Measurements from ENCODE around the gene TMEM94.

TMEM94 gene

DNA sequence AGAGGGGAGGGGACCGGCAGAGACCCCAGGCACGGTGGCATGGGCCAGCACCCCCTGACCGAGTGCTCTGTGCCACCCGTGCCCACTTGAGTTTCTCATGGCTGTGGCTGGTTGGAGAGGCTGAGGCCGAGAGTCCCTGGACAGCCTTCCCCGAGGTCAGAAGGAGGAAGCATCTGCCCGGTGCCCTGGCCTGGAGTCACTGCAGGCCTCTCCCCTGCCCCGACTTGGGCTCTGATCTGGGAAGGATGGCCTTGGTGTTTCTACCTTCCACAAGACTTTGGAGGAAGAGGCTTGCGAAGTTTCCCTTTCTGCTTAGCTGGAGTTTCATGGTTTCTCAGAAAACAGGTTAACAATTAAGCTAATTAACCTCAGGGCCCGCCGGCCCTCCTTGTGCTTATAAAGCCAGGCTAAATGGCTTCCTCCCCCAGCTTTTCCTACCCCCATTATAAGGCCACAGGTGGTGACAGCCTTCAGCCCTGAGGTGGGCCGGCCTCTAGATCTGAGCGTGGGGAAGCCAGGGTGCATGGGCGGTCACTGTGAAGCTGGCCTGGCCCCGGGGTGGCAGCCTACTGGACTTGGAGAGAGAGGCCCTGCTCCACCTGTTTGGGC is 86.4 kb downstream of the TMEM94 start:
- no peak overlapping the region for H3K23ac ChIP-seq (ENCODE audit: low read length)
- H3K79me2 ChIP-seq (ENCODE audit: control insufficient read depth, insufficient read depth, low read length, poor library complexity): no peaks in the 10 kb centered on the region
- H3K36me3 ChIP-seq (ENCODE audit: control insufficient read depth in 1 of 2, insufficient read depth in 2 of 2, low read length in 2 of 2): peaks cover 0 to 2% of the 10 kb centered on the region in 2 experiments
- H4K8ac ChIP-seq (ENCODE audit: low read depth, low read length): no peak overlapping the region
- H3K27ac ChIP-seq (ENCODE audit: low read depth, low read length): no peak overlapping the region
- no peak overlapping the region for H3K4ac ChIP-seq (ENCODE audit: low read depth, low read length)
- no peak overlapping the region for H3K14ac ChIP-seq (ENCODE audit: low read length)
- H3K4me3 ChIP-seq (ENCODE audit: low read depth, low read length): no peak overlapping the region
- H3K9ac ChIP-seq (ENCODE audit: low read length): no peak overlapping the region
- H2AFZ ChIP-seq (ENCODE audit: insufficient read depth, low read length, poor library complexity): no peak overlapping the region
- H4K91ac ChIP-seq (ENCODE audit: low read depth, low read length): no peak overlapping the region
- no peaks in the 10 kb centered on the region for H3K27me3 ChIP-seq (ENCODE audit: insufficient read depth, low read length)
- peaks cover 5% of the 10 kb centered on the region for H3K79me1 ChIP-seq (ENCODE audit: low read length)
- no peak overlapping the region for H2BK12ac ChIP-seq (ENCODE audit: low read length)
- no peak overlapping the region for H2BK5ac ChIP-seq (ENCODE audit: low read depth, low read length, poor library complexity)
- H4K12ac ChIP-seq (ENCODE audit: low read depth, low read length): no peak overlapping the region
- WGBS (ENCODE audit: extremely low coverage, insufficient coverage, insufficient read length): no CpG with 5 or more reads among the region's 15 CpGs
- no peak overlapping the region for H2BK120ac ChIP-seq (ENCODE audit: insufficient read depth, low read length, poor library complexity)
- H3K4me2 ChIP-seq (ENCODE audit: low read length): no peak overlapping the region
- H3K9me3 ChIP-seq (ENCODE audit: insufficient read depth, low read depth, low read length): peaks cover 2% of the 10 kb centered on the region
- peaks cover 16 to 44% of the 10 kb centered on the region in 2 experiments for H3K4me1 ChIP-seq (ENCODE audit: control insufficient read depth in 1 of 2, insufficient read depth in 2 of 2, low read length in 2 of 2)
- no peak for DNase-seq
- H3K18ac ChIP-seq (ENCODE audit: low read length): peak overlapping the region; percentile 15
- H2AK5ac ChIP-seq (ENCODE audit: low read length): no peak overlapping the region

DNA sequence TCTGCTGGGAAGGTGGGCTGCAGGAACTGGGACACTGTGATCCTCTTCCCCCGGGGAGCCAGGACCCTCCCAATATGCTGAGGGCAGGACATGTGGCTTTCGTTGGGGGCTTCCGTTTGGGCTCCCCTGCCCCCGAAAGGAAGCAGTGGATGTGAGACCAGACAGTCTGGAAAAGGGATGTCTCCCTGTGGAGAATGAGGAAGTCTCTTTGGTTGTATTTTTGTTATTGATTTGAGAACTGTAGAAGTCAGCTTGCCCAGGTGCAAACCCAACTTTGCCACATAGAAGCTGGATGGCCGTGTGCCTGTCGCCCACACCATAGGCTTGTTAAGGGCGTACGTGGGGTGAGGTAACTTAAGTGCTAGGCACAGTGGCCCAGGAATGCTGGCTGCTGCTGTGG is 87.8 kb downstream of the TMEM94 start:
- Histone ChIP-seq H3K9me3 (ENCODE audit: insufficient read depth, low read depth, low read length) (peaks cover 2% of the 10 kb centered on the region), H4K8ac (ENCODE audit: low read depth, low read length) (no peak overlapping the region), H3K79me2 (ENCODE audit: control insufficient read depth, insufficient read depth, low read length, poor library complexity) (no peaks in the 10 kb centered on the region), H4K91ac (ENCODE audit: low read depth, low read length) (peak overlapping the region; percentile 1), H2AK5ac (ENCODE audit: low read length) (no peak overlapping the region), H3K27me3 (ENCODE audit: insufficient read depth, low read length) (no peaks in the 10 kb centered on the region), H3K4me3 (ENCODE audit: low read depth, low read length) (no peak overlapping the region), H3K23ac (ENCODE audit: low read length) (no peak overlapping the region), H3K36me3 (ENCODE audit: control insufficient read depth in 1 of 2, insufficient read depth in 2 of 2, low read length in 2 of 2) (peaks cover 0 to 2% of the 10 kb centered on the region in 2 experiments), H3K18ac (ENCODE audit: low read length) (no peak overlapping the region), H3K79me1 (ENCODE audit: low read length) (peaks cover 7% of the 10 kb centered on the region), H4K12ac (ENCODE audit: low read depth, low read length) (no peak overlapping the region), H3K4ac (ENCODE audit: low read depth, low read length) (no peak overlapping the region), H2BK120ac (ENCODE audit: insufficient read depth, low read length, poor library complexity) (no peak overlapping the region), H2BK5ac (ENCODE audit: low read depth, low read length, poor library complexity) (no peak overlapping the region), H2AFZ (ENCODE audit: insufficient read depth, low read length, poor library complexity) (no peak overlapping the region), H3K14ac (ENCODE audit: low read length) (no peak overlapping the region), H3K4me1 (ENCODE audit: control insufficient read depth in 1 of 2, insufficient read depth in 2 of 2, low read length in 2 of 2) (peaks cover 21 to 49% of the 10 kb centered on the region in 2 experiments), H3K4me2 (ENCODE audit: low read length) (no peak overlapping the region), H2BK12ac (ENCODE audit: low read length) (no peak overlapping the region), H3K27ac (ENCODE audit: low read depth, low read length) (no peak overlapping the region), H3K9ac (ENCODE audit: low read length) (no peak overlapping the region)
- no CpG with 5 or more reads among the region's 8 CpGs for WGBS (ENCODE audit: extremely low coverage, insufficient coverage, insufficient read length)
- DNase-seq: no peak

DNA sequence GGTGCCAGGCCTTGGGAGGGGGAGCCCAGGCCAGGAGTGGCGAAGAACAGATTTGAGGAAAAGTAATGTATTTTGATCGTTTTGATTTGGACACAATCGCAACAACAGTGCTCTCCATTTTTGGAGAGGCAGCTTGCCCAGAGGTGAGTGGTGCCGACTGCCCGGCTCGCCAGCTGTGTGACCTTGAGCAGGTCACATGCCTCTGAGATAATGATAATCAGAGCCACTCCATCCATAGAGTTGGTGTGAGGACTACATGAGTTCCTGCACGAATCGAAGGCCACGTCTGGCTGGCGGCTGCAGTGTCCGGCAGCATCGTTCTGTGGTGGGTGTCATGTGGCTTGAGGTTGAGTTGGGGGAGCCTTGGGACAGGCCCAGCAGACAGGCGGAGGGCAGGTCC is 89.7 kb downstream of the TMEM94 start:
- peaks cover 19 to 51% of the 10 kb centered on the region in 2 experiments for H3K4me1 ChIP-seq (ENCODE audit: control insufficient read depth in 1 of 2, insufficient read depth in 2 of 2, low read length in 2 of 2)
- H2AK5ac ChIP-seq (ENCODE audit: low read length): no peak overlapping the region
- H3K23ac ChIP-seq (ENCODE audit: low read length): no peak overlapping the region
- no peak overlapping the region for H2BK5ac ChIP-seq (ENCODE audit: low read depth, low read length, poor library complexity)
- no peak overlapping the region for H4K91ac ChIP-seq (ENCODE audit: low read depth, low read length)
- no peak overlapping the region for H4K12ac ChIP-seq (ENCODE audit: low read depth, low read length)
- no peaks in the 10 kb centered on the region for H3K9me3 ChIP-seq (ENCODE audit: insufficient read depth, low read depth, low read length)
- no peak overlapping the region for H3K14ac ChIP-seq (ENCODE audit: low read length)
- no peak overlapping the region for H4K8ac ChIP-seq (ENCODE audit: low read depth, low read length)
- no peak overlapping the region for H3K27ac ChIP-seq (ENCODE audit: low read depth, low read length)
- no peak overlapping the region for H3K4me3 ChIP-seq (ENCODE audit: low read depth, low read length)
- peaks cover 7% of the 10 kb centered on the region for H3K79me1 ChIP-seq (ENCODE audit: low read length)
- H3K4ac ChIP-seq (ENCODE audit: low read depth, low read length): no peak overlapping the region
- no peak overlapping the region for H3K9ac ChIP-seq (ENCODE audit: low read length)
- no peaks in the 10 kb centered on the region for H3K79me2 ChIP-seq (ENCODE audit: control insufficient read depth, insufficient read depth, low read length, poor library complexity)
- H2BK120ac ChIP-seq (ENCODE audit: insufficient read depth, low read length, poor library complexity): no peak overlapping the region
- no peaks in the 10 kb centered on the region for H3K36me3 ChIP-seq (ENCODE audit: control insufficient read depth in 1 of 2, insufficient read depth in 2 of 2, low read length in 2 of 2)
- no peak overlapping the region for H3K4me2 ChIP-seq (ENCODE audit: low read length)
- no peaks in the 10 kb centered on the region for H3K27me3 ChIP-seq (ENCODE audit: insufficient read depth, low read length)
- no peak overlapping the region for H2BK12ac ChIP-seq (ENCODE audit: low read length)
- no CpG with 5 or more reads among the region's 13 CpGs for WGBS (ENCODE audit: extremely low coverage, insufficient coverage, insufficient read length)
- H2AFZ ChIP-seq (ENCODE audit: insufficient read depth, low read length, poor library complexity): no peak overlapping the region
- H3K18ac ChIP-seq (ENCODE audit: low read length): no peak overlapping the region
- no peak for DNase-seq

DNA sequence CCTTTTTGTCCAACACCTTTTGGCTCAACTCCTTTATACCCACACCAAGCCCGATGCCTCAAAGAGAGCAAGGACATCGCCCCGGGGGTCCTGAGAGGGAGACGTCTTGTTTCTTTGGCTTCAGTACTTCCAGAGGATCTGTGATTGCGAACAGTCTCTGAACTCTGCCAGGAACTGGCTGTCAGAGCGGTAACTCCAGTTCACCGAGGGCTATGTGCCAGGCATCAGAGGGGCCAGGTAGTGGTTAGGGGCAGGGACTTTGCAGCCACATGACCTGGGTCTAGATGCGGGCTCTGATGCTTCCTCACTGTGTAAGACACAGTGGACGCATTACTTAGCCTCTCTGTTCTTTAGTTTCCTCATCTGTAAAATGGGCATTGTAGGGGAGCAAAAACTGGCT is 90.7 kb downstream of the TMEM94 start:
- H3K79me2 ChIP-seq (ENCODE audit: control insufficient read depth, insufficient read depth, low read length, poor library complexity): no peaks in the 10 kb centered on the region
- no CpG with 5 or more reads among the region's 9 CpGs for WGBS (ENCODE audit: extremely low coverage, insufficient coverage, insufficient read length)
- H2AFZ ChIP-seq (ENCODE audit: insufficient read depth, low read length, poor library complexity): no peak overlapping the region
- H2BK12ac ChIP-seq (ENCODE audit: low read length): no peak overlapping the region
- H3K79me1 ChIP-seq (ENCODE audit: low read length): peaks cover 9% of the 10 kb centered on the region
- no peak overlapping the region for H3K4ac ChIP-seq (ENCODE audit: low read depth, low read length)
- no peak overlapping the region for H3K27ac ChIP-seq (ENCODE audit: low read depth, low read length)
- no peak overlapping the region for H3K9ac ChIP-seq (ENCODE audit: low read length)
- no peak overlapping the region for H2AK5ac ChIP-seq (ENCODE audit: low read length)
- H2BK120ac ChIP-seq (ENCODE audit: insufficient read depth, low read length, poor library complexity): no peak overlapping the region
- H4K12ac ChIP-seq (ENCODE audit: low read depth, low read length): no peak overlapping the region
- no peak overlapping the region for H3K4me2 ChIP-seq (ENCODE audit: low read length)
- no peak overlapping the region for H3K23ac ChIP-seq (ENCODE audit: low read length)
- H2BK5ac ChIP-seq (ENCODE audit: low read depth, low read length, poor library complexity): no peak overlapping the region
- H3K14ac ChIP-seq (ENCODE audit: low read length): no peak overlapping the region
- H3K4me1 ChIP-seq (ENCODE audit: control insufficient read depth in 1 of 2, insufficient read depth in 2 of 2, low read length in 2 of 2): peaks cover 21 to 51% of the 10 kb centered on the region in 2 experiments
- H4K91ac ChIP-seq (ENCODE audit: low read depth, low read length): no peak overlapping the region
- H3K27me3 ChIP-seq (ENCODE audit: insufficient read depth, low read length): no peaks in the 10 kb centered on the region
- peak in 1 of 2 donors; percentile 36 for DNase-seq
- no peak overlapping the region for H3K18ac ChIP-seq (ENCODE audit: low read length)
- H3K36me3 ChIP-seq (ENCODE audit: control insufficient read depth in 1 of 2, insufficient read depth in 2 of 2, low read length in 2 of 2): peaks cover 0 to 2% of the 10 kb centered on the region in 2 experiments
- H3K9me3 ChIP-seq (ENCODE audit: insufficient read depth, low read depth, low read length): no peaks in the 10 kb centered on the region
- H3K4me3 ChIP-seq (ENCODE audit: low read depth, low read length): no peak overlapping the region
- H4K8ac ChIP-seq (ENCODE audit: low read depth, low read length): no peak overlapping the region

All from trophoblast cell (in vitro differentiated cells and primary cell).